ENCODE results near the gene MAP3K5. TPM values are rescaled to one million over a fixed set of nuclear protein-coding genes. Genes with fewer than 3 reads are reported as not detected.

MAP3K5 gene
- total and polyA plus RNA-seq, 9 of the 15 experiments (the other 6 are each of a cell fraction or from before 2014, with no cell fraction given) = 2.2 to 13.0 (median 9.9) TPM

GRCh38 chr6:136607932-136608772 lies 184.1 kb downstream of the MAP3K5 start (continued):
- peak; percentile 20; the same call in 1 of the 2 replicates for TF ChIP-seq USF1 (CRISPR knock-in tag; IDR thresholded peaks at IDR 0.05)
- TF ChIP-seq ZNF217 (CRISPR knock-in tag; IDR thresholded peaks at IDR 0.05) = no peak
- TF ChIP-seq PBX2 (CRISPR knock-in tag; IDR thresholded peaks at IDR 0.05; ENCODE audit: low read depth) = no peak
- no peak for TF ChIP-seq PBX2 (tag; conservative IDR thresholded peaks at IDR 0.05; ENCODE audit: low read depth)
- TF ChIP-seq TCF7 (IDR thresholded peaks at IDR 0.05; ENCODE audit: borderline replicate concordance) = no peak
- TF ChIP-seq ZFP30 (CRISPR knock-in tag; IDR thresholded peaks at IDR 0.05; ENCODE audit: borderline replicate concordance) = no peak
- TF ChIP-seq, protein P1, sequence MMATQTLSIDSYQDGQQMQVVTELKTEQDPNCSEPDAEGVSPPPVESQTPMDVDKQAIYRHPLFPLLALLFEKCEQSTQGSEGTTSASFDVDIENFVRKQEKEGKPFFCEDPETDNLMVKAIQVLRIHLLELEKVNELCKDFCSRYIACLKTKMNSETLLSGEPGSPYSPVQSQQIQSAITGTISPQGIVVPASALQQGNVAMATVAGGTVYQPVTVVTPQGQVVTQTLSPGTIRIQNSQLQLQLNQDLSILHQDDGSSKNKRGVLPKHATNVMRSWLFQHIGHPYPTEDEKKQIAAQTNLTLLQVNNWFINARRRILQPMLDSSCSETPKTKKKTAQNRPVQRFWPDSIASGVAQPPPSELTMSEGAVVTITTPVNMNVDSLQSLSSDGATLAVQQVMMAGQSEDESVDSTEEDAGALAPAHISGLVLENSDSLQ (IDR thresholded peaks at IDR 0.05) = peak; percentile 56
- TF ChIP-seq CHD2 (IDR thresholded peaks at IDR 0.05; ENCODE audit: low read depth, low read length) = no peak
- TF ChIP-seq STAT6 (CRISPR knock-in tag; IDR thresholded peaks at IDR 0.05) = no peak
- no peak for TF ChIP-seq SREBF1 (IDR thresholded peaks at IDR 0.05; ENCODE audit: borderline replicate concordance, low read depth, low read length)
- TF ChIP-seq E2F6 (IDR thresholded peaks at IDR 0.05; ENCODE audit: borderline replicate concordance in 1 of 2, extremely low read depth in 1 of 2, insufficient read depth in 1 of 2, insufficient read length in 1 of 2, low read depth in 1 of 2, low read length in 1 of 2, poor library complexity in 1 of 2, severe bottlenecking in 1 of 2) = no peak
- TF ChIP-seq GATA2 (CRISPR knock-in tag; IDR thresholded peaks at IDR 0.05) = no peak
- no peak for TF ChIP-seq FOXA1 (IDR thresholded peaks at IDR 0.05; ENCODE audit: borderline replicate concordance)
- no peak for TF ChIP-seq E2F3 (CRISPR knock-in tag; IDR thresholded peaks at IDR 0.05)
- TF ChIP-seq CBFA2T2 (conservative IDR thresholded peaks at IDR 0.05) = no peak
- no peak for TF ChIP-seq RFX1 (IDR thresholded peaks at IDR 0.05)
